Endothelial cell of umbilical vein (primary cell): ENCODE measurements around the gene HES3.

Source experiments
- TF ChIP-seq, protein P1 (sequence below): IDR thresholded peaks from 2 replicates; pipeline ENCODE4 v1.6.1; 2011; ENCODE audit not compliant: insufficient read depth, insufficient read length
- TF ChIP-seq, protein P2 (sequence below), 2 donors: IDR thresholded peaks; 1 replicate in 1 of 2; 2 replicates in 1 of 2; pipeline ENCODE4 v1.5.1; 2011; ENCODE audit warnings: low read length in 2 of 2, mild to moderate bottlenecking in 2 of 2, moderate library complexity in 2 of 2, control low read depth in 1 of 2, inconsistent platforms in 1 of 2, low read depth in 1 of 2; ENCODE audit not compliant: insufficient read depth in 1 of 2; ENCODE audit errors: extremely low read depth in 1 of 2

DNA sequence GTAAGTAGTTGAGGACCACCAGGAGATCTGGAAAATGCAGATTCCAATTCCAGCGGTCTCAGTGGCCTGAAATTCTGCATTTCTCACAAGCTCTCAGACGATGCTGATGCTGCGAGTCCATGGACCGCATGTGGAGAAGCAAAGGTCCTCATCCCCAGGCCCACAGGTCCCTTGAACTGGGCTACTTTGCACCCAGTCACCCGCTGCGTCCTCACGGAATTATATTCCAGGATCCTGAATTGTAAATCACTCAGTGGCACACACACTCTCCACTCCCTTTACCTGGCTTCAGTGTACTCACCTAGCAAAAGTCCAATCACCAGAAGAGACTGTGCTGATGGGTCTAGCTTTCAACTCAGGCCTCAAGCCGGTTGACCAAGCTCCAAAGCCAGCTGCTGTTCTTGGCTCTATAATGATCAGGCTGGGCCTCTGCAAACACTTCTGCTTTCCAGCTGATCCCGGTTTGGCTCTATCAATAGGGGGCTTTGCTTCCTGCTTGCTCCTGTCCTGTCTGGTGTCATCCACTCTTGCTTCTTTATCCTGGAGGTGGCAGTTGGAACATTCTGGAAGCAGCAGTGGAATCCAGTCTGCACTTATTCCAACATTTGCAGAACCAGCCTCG lies 43.7 kb upstream of the HES3 start:
- TF ChIP-seq, protein P1, sequence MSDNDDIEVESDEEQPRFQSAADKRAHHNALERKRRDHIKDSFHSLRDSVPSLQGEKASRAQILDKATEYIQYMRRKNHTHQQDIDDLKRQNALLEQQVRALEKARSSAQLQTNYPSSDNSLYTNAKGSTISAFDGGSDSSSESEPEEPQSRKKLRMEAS: no peak
- TF ChIP-seq, protein P2, sequence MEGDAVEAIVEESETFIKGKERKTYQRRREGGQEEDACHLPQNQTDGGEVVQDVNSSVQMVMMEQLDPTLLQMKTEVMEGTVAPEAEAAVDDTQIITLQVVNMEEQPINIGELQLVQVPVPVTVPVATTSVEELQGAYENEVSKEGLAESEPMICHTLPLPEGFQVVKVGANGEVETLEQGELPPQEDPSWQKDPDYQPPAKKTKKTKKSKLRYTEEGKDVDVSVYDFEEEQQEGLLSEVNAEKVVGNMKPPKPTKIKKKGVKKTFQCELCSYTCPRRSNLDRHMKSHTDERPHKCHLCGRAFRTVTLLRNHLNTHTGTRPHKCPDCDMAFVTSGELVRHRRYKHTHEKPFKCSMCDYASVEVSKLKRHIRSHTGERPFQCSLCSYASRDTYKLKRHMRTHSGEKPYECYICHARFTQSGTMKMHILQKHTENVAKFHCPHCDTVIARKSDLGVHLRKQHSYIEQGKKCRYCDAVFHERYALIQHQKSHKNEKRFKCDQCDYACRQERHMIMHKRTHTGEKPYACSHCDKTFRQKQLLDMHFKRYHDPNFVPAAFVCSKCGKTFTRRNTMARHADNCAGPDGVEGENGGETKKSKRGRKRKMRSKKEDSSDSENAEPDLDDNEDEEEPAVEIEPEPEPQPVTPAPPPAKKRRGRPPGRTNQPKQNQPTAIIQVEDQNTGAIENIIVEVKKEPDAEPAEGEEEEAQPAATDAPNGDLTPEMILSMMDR (IDR thresholded peaks at IDR 0.05; ENCODE audit: extremely low read depth in 1 of 2, insufficient read depth in 1 of 2, low read depth in 1 of 2, low read length in 2 of 2): no peak
